ENCODE results near the gene CWC27.

DNA sequence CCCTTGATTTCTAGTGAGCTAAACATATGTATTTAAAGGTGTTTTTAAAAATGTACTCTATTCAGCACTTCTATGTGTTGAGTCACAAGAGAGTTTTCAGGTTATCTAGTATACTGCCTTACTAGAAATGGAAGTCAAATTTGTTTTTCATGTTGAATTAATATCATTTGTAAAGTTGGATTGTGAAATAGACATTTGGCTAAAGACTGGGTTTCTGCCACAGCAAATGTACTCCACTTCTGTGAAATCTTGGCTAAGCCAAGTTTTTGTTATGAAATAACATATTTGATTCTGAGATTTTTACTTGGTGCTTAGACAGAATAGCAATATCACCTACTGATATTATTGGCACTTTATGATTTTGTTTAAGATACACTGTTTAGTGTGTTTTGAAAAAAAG, 106.0 kb downstream of the CWC27 start:
- no peak for TF ChIP-seq CTCF (IDR thresholded peaks at IDR 0.05)
- no peak for TF ChIP-seq POLR2A (IDR thresholded peaks at IDR 0.05)
- TF ChIP-seq EP300 (IDR thresholded peaks at IDR 0.05) = no peak
